A549 (cell line): ENCODE data around the gene CAMP.

ENCODE experiments used
- CBX8 ChIP-seq: fragments of 200-600 bp; sonication (generic); IDR thresholded peaks from 2 replicates; pipeline ENCODE4 v1.6.1; 2016
- JUN ChIP-seq, 2 experiments: fragments of >200 bp; sonication (Bioruptor Twin); formaldehyde crosslinking; IDR thresholded peaks; 2 replicates in 1 of 2; 3 replicates in 1 of 2; pipeline ENCODE4 v1.6.1; 2016 to 2017

GRCh38 chr3:48215019-48215418 lies 8.3 kb upstream of the CAMP start:
- TF ChIP-seq JUN (IDR thresholded peaks at IDR 0.05) (no peak), CBX8 (no peak)
